Nephron progenitor cell (in vitro differentiated cells): ENCODE measurements around the gene RAET1L.
"Not testable (repeated sequence)": the region's sequence is repeated elsewhere in the genome, so short reads cannot be mapped to it uniquely, and the experiment has no call there.

Experiments used
- DNase-seq: peaks from one replicate; pipeline ENCODE4 v3.0.0; 2021
- H3K27ac Mint-ChIP-seq: 2 replicates; pipeline ENCODE4 v1.8.0; 2021; ENCODE audit warnings: mild to moderate bottlenecking, moderate library complexity, mixed read lengths
- H3K27me3 Mint-ChIP-seq: 2 replicates; pipeline ENCODE4 v1.8.0; 2021; ENCODE audit warnings: mild to moderate bottlenecking, low read depth, mixed read lengths; ENCODE audit not compliant: poor library complexity
- H3K36me3 Mint-ChIP-seq: 2 replicates; pipeline ENCODE4 v1.8.0; 2021; ENCODE audit warnings: low read depth, mixed read lengths
- H3K4me1 Mint-ChIP-seq: 2 replicates; pipeline ENCODE4 v1.8.0; 2021; ENCODE audit warnings: mixed read lengths
- H3K4me3 Mint-ChIP-seq: 2 replicates; pipeline ENCODE4 v1.8.0; 2021; ENCODE audit warnings: mild to moderate bottlenecking, moderate library complexity, mixed read lengths
- H3K9me3 Mint-ChIP-seq: 2 replicates; pipeline ENCODE4 v1.8.0; 2021; ENCODE audit warnings: mild to moderate bottlenecking, moderate library complexity, mixed read lengths
- CTCF ChIP-seq: fragments of 200-600 bp; sonication (generic); IDR thresholded peaks from 2 replicates; pipeline ENCODE4 v1.5.0; 2021; ENCODE audit warnings: antibody characterized with exemption

The RAET1L gene

GRCh38 chr6:150001295-150002008 lies 23.9 kb downstream of the RAET1L start:
- DNase-seq = no peak
- Mint-ChIP-seq H3K27ac (no peak overlapping the region), H3K36me3 (no peaks in the 10 kb centered on the region), H3K9me3 (peaks cover 8% of the 10 kb centered on the region), H3K4me1 (peaks cover 6% of the 10 kb centered on the region), H3K4me3 (no peak overlapping the region), H3K27me3 (peaks cover 100% of the 10 kb centered on the region)
- TF ChIP-seq CTCF = no peak

DNA sequence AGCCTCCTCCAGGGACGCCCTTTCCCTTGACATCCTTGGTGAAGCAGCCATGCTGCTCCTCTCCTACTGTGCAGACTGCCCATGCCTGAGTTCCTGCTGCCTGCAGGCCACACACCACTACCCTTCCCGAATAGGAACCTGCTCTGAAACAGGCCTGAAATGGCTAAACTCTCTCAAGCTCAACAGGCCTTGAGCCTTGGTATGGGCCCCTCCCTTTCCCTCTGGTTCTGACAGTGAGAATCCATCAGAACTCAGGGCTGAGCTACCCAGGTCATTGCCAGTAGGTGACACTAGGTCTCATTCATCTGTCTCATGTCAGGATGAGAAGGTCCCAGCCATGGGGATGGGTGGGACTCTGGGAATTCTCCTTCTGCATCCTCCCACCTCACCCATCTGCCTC lies 25.7 kb downstream of the RAET1L start:
- no peak overlapping the region for H3K4me3 Mint-ChIP-seq
- H3K27me3 Mint-ChIP-seq = peaks cover 100% of the 10 kb centered on the region
- no peak for TF ChIP-seq CTCF
- no peaks in the 10 kb centered on the region for H3K36me3 Mint-ChIP-seq
- no peak for DNase-seq
- peaks cover 6% of the 10 kb centered on the region for H3K4me1 Mint-ChIP-seq
- peaks cover 12% of the 10 kb centered on the region for H3K9me3 Mint-ChIP-seq
- H3K27ac Mint-ChIP-seq = no peak overlapping the region

GRCh38 chr6:149995971-149996370 lies 29.4 kb downstream of the RAET1L start:
- Mint-ChIP-seq H3K4me3 (no peak overlapping the region), H3K36me3 (no peaks in the 10 kb centered on the region), H3K27ac (no peak overlapping the region), H3K4me1 (peaks cover 4% of the 10 kb centered on the region), H3K27me3 (peaks cover 100% of the 10 kb centered on the region), H3K9me3 (peaks cover 17% of the 10 kb centered on the region)
- no peak for DNase-seq
- TF ChIP-seq CTCF = no peak

- H3K36me3 Mint-ChIP-seq = no peaks in the 10 kb centered on the region
- H3K4me1 Mint-ChIP-seq = peaks cover 10% of the 10 kb centered on the region
- peaks cover 100% of the 10 kb centered on the region for H3K27me3 Mint-ChIP-seq
- no peak overlapping the region for H3K27ac Mint-ChIP-seq
- no peak for TF ChIP-seq CTCF
- peaks cover 17% of the 10 kb centered on the region for H3K9me3 Mint-ChIP-seq
- no peak overlapping the region for H3K4me3 Mint-ChIP-seq
- no peak for DNase-seq
These were observed 30.0 kb downstream of the RAET1L start for GRCh38 chr6:149995235-149995750.

DNA sequence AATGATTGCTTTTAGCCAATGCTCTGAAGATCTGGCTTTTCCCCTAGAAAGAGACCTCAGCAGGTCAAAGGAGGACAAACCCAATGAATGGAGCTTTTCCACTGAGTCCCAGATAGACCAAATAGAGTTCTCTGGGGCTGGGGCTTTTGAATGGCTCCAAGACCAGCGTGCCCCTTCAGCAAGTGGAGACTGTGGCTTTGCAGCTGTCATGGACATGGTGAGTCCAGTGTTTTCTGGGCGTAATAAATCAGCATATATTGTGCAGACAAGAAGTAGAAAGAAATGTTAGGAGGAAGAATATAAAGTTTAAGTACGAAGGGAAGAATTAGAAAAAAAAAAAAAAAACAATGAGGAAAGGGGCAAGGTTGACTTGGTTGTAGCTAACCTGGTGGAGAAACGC lies 33.5 kb downstream of the RAET1L start:
- no peak overlapping the region for H3K27ac Mint-ChIP-seq
- H3K27me3 Mint-ChIP-seq = peaks cover 100% of the 10 kb centered on the region
- DNase-seq = no peak
- peaks cover 48% of the 10 kb centered on the region for H3K9me3 Mint-ChIP-seq
- H3K4me1 Mint-ChIP-seq = peaks cover 16% of the 10 kb centered on the region
- no peaks in the 10 kb centered on the region for H3K36me3 Mint-ChIP-seq
- no peak for TF ChIP-seq CTCF
- H3K4me3 Mint-ChIP-seq = no peak overlapping the region

DNA sequence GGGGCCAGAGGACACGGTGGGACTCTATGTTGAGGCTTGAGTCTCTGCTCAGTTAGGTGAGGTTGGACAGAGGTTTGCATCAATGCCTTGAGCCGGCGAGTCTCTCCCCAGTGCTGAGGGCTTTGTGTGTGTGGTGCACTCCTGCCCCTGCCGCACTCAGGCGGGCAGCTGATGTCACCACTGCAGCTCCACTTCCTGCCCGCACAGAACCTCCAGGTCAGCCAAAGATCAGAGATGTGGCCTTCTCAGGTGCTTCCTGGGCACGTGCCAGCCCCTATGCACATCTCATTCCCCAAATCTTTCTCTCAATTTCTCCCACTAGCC lies 33.9 kb downstream of the RAET1L start:
- peaks cover 52% of the 10 kb centered on the region for H3K9me3 Mint-ChIP-seq
- H3K36me3 Mint-ChIP-seq, DNase-seq, H3K27ac Mint-ChIP-seq: not testable (repeated sequence)
- H3K4me3 Mint-ChIP-seq = peak overlapping the region; percentile 60
- H3K4me1 Mint-ChIP-seq = peaks cover 16% of the 10 kb centered on the region
- peaks cover 100% of the 10 kb centered on the region for H3K27me3 Mint-ChIP-seq
